HUES6 (cell line): ENCODE results near the gene CHID1.

Experiments used
- H3K27ac ChIP-seq: 2 replicates; pipeline ENCODE4 v1.7.0; 2013; ENCODE audit warnings: low read depth, mild to moderate bottlenecking, low read length, inconsistent platforms
- H3K27me3 ChIP-seq: 2 replicates; pipeline ENCODE4 v1.6.1; 2013; ENCODE audit warnings: low read length; ENCODE audit not compliant: control insufficient read depth, insufficient read depth
- H3K36me3 ChIP-seq: 2 replicates; pipeline ENCODE4 v1.6.1; 2013; ENCODE audit warnings: low read length; ENCODE audit not compliant: control insufficient read depth, insufficient read depth
- H3K4me1 ChIP-seq: 2 replicates; pipeline ENCODE4 v1.6.1; 2013; ENCODE audit warnings: low read length; ENCODE audit not compliant: control insufficient read depth, insufficient read depth
- H3K4me3 ChIP-seq: 2 replicates; pipeline ENCODE4 v1.5.1; 2013; ENCODE audit warnings: low read depth, low read length
- H3K9ac ChIP-seq: one replicate; pipeline ENCODE4 v1.6.1; 2013; ENCODE audit warnings: mild to moderate bottlenecking, low read length
- H3K9me3 ChIP-seq: 2 replicates; pipeline ENCODE4 v1.6.1; 2013; ENCODE audit warnings: low read depth, low read length; ENCODE audit not compliant: control insufficient read depth, insufficient read depth

The CHID1 gene

DNA sequence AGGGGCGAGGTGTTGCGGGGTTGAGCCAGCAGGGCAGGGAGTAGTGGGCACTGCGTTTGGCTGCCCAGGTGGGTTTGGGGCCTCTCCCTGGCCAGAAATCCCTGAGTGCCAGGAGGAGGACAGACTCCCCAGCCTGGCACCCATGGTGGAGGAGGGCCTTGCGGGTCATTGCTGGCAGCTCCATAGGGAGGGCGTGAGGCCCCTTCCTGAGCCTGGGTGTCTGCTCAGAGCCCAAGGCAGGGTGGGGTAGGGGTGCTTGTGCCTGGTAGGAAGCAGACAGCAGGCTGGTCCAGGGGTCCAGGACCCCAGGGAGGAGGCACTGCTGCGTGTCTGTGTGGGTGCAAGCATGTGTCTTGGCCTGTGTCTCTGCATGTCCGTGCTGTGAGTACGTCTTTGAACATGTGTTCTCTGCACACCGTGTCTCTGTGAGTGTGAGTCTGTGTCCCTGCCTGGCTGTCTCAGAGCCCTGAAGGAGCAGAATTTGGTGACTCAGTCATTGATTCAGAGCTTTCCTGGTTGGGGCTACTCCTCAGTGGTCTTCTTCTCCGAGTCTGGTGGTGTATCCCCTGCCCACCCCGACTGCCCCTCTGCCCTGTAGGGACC, 64.0 kb downstream of the CHID1 start:
- Histone ChIP-seq H3K27ac (no peak overlapping the region), H3K9ac (no peak overlapping the region), H3K9me3 (no peaks in the 10 kb centered on the region)

DNA sequence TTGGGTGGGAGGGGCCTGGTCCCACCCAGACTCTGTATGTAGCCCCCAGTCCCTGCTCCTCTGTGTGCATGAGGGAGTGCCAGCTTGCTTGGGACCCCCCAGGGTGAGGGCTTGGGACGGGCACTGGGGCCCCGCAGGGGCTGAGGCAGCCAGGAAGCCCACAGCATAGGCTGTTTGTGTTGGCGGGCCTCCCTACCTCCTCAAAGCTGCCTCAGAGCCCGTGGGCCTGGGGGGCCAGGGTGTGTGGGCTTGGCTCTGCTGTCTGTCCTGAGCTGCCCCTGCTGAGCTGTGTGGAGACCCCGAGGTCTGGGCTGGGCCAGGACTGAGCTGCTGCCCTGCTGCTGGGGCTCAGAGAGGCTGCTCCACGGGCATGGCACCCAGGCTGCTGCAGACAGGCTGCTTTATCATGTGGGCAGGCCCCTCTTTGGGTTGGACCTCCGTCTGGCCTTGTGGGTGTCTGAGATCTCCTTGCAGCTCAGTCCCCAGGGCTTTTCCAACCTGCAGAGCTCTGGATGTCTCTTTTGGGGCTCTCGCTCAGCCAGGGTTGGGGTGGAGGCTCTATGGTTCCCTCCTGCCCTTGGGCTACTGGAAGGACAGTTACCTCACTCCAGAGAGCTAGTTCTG, 64.6 kb downstream of the CHID1 start:
- peaks cover 27% of the 10 kb centered on the region; the same call in 1 of the 2 replicates for H3K27me3 ChIP-seq
- no peaks in the 10 kb centered on the region for H3K9me3 ChIP-seq
- peaks cover 2% of the 10 kb centered on the region; the same call in 1 of the 2 replicates for H3K36me3 ChIP-seq
- 0 out of 2 replicates have a peak overlapping the region, but pooled peaks have one; percentile 26 for H3K27ac ChIP-seq
- H3K4me1 ChIP-seq: peaks cover 35% of the 10 kb centered on the region
- no peak overlapping the region for H3K4me3 ChIP-seq
- H3K9ac ChIP-seq: no peak overlapping the region

More for the DNA sequence above, 64.0 kb downstream of the CHID1 start:
- Histone ChIP-seq H3K36me3 (no peaks in the 10 kb centered on the region), H3K4me3 (no peak overlapping the region), H3K4me1 (peaks cover 37% of the 10 kb centered on the region), H3K27me3 (peaks cover 30% of the 10 kb centered on the region; the same call in 1 of the 2 replicates)

DNA sequence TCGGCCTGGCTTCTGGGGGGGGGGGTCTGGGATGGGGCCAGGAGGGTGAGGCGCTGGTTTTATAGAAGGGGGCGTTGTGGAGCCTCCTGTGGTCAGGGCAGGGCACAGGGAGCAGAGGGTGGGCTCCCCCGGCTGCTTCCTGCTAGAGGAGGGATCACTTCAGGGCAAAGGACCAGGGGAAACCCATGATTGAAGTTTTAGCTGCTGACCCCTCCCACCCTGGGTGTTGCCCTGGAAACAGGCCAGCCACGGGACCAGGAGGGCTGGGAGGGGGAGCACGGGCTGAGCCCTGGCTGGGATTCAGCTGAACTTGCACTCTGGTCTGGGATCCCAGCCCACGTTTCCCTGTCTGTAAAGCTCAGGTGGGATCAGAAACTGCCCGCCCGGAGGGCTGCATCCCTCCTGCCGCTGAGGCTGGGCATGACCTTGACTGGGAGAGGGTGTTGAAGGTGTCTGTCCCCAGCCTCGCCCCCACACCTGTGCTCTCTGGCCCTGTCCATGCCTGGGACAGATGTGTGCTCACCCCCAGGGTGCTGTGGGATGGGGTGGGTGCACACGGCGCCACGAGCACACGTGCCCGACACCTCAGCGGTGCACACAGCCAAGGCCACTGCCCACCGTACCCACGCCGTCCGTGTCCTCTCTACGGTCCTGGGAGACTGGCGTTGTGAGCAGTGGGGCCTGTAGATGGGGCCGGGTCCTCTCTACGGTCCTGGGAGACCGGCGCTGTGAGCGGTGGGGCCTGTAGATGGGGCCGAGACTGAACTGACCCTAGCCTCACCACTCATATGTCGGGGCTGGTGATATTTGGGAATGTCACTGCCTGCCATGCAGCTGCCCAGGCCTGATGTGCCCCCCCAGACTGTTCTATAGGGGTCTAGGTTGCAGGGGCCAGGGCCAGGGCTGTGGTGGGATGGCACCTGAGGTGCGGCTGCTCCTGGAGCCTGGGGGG, 65.6 kb downstream of the CHID1 start:
- Histone ChIP-seq H3K4me1 (peaks cover 36% of the 10 kb centered on the region), H3K9me3 (no peaks in the 10 kb centered on the region), H3K27me3 (peaks cover 17% of the 10 kb centered on the region; the same call in 1 of the 2 replicates), H3K27ac (peak overlapping the region; percentile 61; the same call in 1 of the 2 replicates), H3K9ac (peak overlapping the region; percentile 59), H3K36me3 (peaks cover 12% of the 10 kb centered on the region), H3K4me3 (peak overlapping the region; percentile 98)

DNA sequence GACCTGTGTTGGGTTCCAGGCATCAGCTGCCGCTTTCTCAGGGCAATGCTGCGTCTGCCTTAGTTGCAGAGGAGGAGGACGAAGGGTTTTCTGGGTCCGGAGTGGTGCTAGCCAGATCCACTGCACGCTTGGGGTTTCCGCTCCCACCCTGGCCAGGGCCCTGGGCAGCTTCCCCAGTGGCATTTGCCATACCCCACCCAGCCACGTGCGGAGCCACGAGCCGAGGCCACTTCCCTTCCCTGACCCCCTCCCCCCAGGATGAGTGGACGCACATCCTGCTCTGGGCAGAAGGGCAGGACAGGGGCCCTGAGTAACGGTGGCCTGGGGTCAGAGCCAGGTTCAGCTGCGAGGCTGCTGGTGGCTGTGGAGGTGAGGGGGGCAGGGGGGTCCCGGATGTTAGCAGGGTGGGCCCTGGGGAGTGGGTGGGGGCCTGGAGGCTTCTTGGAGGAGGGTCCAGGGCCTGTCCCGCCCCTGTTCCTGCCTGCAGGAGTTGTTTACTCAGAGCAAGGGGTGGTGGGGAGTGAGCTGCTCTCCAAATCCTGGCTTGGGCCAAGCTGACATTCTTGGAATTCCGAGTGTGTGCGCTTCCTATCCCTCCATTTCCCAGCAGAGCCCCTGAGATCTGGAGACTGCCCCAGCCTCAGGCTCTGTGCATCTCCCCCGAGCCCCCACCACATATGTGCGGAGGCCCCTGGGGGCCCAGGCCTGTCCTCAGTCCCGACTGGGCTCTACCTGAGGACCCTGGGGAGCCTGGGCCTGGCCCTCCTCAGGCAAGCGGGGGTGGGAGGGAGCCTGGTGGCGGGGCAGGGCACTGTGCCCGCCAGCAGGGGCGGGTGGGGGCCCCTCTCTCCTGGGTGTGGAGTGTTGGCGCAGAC, 66.6 kb downstream of the CHID1 start:
- Histone ChIP-seq H3K4me3 (peak overlapping the region; percentile 98), H3K36me3 (peaks cover 21% of the 10 kb centered on the region), H3K27ac (peak overlapping the region; percentile 61; the same call in 1 of the 2 replicates), H3K9ac (peak overlapping the region; percentile 67), H3K9me3 (no peaks in the 10 kb centered on the region), H3K4me1 (peaks cover 35% of the 10 kb centered on the region), H3K27me3 (peaks cover 13% of the 10 kb centered on the region; the same call in 1 of the 2 replicates)

GRCh38 chr11:843086-843734, 67.4 kb downstream of the CHID1 start:
- Histone ChIP-seq H3K27ac (peak overlapping the region; percentile 36; the same call in 1 of the 2 replicates), H3K36me3 (peaks cover 28% of the 10 kb centered on the region), H3K27me3 (peaks cover 6% of the 10 kb centered on the region; the same call in 1 of the 2 replicates), H3K9me3 (no peaks in the 10 kb centered on the region), H3K4me1 (peaks cover 34% of the 10 kb centered on the region), H3K4me3 (peak overlapping the region; percentile 98), H3K9ac (peak overlapping the region; percentile 67)

DNA sequence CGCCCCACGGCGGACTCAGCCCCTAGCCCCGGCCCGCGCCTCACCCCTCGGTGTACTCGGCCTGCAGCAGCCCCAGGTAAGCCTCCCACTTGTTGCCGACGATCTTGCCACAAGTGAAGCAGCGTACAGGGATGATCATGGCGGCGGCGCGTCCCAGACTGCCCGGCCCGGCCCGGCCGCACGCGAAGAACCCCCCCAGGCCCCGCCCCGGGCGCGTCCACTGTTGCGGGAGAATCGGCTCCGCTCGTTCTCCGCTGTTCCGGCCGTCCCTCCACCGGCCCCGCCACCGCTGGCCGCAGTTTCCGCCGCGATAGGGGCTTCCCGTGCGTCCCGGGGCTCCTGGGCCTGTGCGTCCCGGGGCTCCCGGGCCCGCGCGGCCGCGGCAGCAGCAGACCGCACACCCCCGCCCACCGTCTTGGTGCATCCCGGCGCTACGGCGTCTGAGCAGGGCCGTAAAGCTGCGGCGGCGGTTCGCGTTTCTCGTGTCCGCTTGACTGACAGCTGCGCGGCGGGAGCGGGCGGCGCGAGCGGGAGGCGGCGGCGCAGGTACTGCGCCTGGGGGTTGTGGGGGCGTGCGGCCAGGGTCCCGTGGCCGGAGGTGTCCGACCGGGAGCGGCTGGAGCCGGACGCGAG, 68.1 kb downstream of the CHID1 start, which contains the start of the genes POLR2L and TSPAN4:
TSS of gene POLR2L (minus strand) at position 160 of the 633 bp plus-strand sequence. CDS start at position 139, 21 bp downstream.
TSS of gene TSPAN4 (plus strand) at position 483 of the 633 bp plus-strand sequence. CDS start 7,453 bp downstream, outside the sequence.
- Histone ChIP-seq H3K4me1 (peaks cover 34% of the 10 kb centered on the region), H3K27me3 (peaks cover 6% of the 10 kb centered on the region; the same call in 1 of the 2 replicates), H3K9me3 (no peaks in the 10 kb centered on the region), H3K9ac (peak within 1 kb of the TSS; percentile 100), H3K36me3 (peaks cover 35% of the 10 kb centered on the region), H3K27ac (peak within 1 kb of the TSS; percentile 100), H3K4me3 (peak within 1 kb of the TSS; percentile 98)

DNA sequence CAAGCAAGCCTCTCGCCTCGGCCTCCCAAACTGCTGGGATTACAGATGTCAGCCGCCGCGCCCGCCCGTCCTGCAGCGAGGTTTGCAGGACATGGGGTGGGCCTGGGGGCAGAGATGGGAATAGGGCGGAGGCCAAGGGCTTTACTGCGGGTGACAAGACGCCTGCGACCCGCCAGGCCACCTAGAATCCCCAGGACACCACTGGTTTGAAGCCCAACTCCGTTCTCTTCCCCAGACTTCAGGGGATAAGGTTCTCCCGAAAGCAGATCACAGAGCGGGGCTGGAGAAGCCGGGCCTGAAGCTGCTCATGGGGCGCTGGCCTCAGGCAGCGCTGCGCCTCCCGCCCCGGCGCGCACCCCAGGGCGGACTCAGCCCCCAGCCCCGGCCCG, 68.6 kb downstream of the CHID1 start:
- peaks cover 34% of the 10 kb centered on the region for H3K4me1 ChIP-seq
- H3K27ac ChIP-seq: peak overlapping the region; percentile 100
- peak overlapping the region; percentile 100 for H3K9ac ChIP-seq
- H3K27me3 ChIP-seq: peaks cover 6% of the 10 kb centered on the region; the same call in 1 of the 2 replicates
- peaks cover 40% of the 10 kb centered on the region for H3K36me3 ChIP-seq
- no peaks in the 10 kb centered on the region for H3K9me3 ChIP-seq
- peak overlapping the region; percentile 98 for H3K4me3 ChIP-seq

GRCh38 chr11:839875-840617, 70.6 kb downstream of the CHID1 start:
- Histone ChIP-seq H3K27ac (no peak overlapping the region), H3K4me3 (no peak overlapping the region), H3K27me3 (no peaks in the 10 kb centered on the region), H3K36me3 (peaks cover 45% of the 10 kb centered on the region), H3K4me1 (peaks cover 19% of the 10 kb centered on the region), H3K9ac (no peak overlapping the region), H3K9me3 (no peaks in the 10 kb centered on the region)

GRCh38 chr11:839280-839623, 71.4 kb downstream of the CHID1 start:
- Histone ChIP-seq H3K27ac (no peak overlapping the region), H3K36me3 (peaks cover 45% of the 10 kb centered on the region), H3K4me1 (peaks cover 25% of the 10 kb centered on the region), H3K27me3 (no peaks in the 10 kb centered on the region), H3K9me3 (no peaks in the 10 kb centered on the region), H3K4me3 (no peak overlapping the region), H3K9ac (no peak overlapping the region)
